ENCODE results near the gene NPTX2.

DNA sequence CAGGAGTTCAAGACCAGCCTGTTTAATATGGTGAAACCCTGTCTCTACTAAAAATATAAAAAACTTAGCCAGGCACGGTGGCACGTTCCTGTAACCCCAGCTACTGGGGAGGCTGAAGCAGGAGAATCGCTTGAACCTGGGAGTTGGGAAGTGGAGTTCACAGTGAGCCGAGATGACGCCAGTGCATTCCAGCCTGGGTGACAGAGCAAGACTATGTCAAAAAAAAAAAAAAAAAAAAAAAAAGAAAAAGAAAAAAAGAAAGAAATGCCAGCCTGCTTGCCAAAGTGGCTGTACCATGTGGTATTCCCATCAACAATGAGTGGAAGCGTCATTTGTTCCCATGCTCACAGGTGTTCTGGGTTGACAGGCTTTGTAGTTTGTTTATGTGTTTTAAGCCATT, 43.3 kb upstream of the NPTX2 start:
- TF ChIP-seq POLR2A (IDR thresholded peaks at IDR 0.05), result no peak
- TF ChIP-seq, protein P1, sequence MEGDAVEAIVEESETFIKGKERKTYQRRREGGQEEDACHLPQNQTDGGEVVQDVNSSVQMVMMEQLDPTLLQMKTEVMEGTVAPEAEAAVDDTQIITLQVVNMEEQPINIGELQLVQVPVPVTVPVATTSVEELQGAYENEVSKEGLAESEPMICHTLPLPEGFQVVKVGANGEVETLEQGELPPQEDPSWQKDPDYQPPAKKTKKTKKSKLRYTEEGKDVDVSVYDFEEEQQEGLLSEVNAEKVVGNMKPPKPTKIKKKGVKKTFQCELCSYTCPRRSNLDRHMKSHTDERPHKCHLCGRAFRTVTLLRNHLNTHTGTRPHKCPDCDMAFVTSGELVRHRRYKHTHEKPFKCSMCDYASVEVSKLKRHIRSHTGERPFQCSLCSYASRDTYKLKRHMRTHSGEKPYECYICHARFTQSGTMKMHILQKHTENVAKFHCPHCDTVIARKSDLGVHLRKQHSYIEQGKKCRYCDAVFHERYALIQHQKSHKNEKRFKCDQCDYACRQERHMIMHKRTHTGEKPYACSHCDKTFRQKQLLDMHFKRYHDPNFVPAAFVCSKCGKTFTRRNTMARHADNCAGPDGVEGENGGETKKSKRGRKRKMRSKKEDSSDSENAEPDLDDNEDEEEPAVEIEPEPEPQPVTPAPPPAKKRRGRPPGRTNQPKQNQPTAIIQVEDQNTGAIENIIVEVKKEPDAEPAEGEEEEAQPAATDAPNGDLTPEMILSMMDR (IDR thresholded peaks at IDR 0.05), result no peak
- no peak for TF ChIP-seq EP300 (IDR thresholded peaks at IDR 0.05)
